ENCODE results near the gene THSD8. TPM values are rescaled to one million over a fixed set of nuclear protein-coding genes. Genes with fewer than 3 reads are reported as not detected.

Gene THSD8
- total and polyA plus RNA-seq, 2 of the 8 experiments (the other 6 are each of a cell fraction or from before 2014, with no cell fraction given) = 8.2 to 42.3 TPM

DNA sequence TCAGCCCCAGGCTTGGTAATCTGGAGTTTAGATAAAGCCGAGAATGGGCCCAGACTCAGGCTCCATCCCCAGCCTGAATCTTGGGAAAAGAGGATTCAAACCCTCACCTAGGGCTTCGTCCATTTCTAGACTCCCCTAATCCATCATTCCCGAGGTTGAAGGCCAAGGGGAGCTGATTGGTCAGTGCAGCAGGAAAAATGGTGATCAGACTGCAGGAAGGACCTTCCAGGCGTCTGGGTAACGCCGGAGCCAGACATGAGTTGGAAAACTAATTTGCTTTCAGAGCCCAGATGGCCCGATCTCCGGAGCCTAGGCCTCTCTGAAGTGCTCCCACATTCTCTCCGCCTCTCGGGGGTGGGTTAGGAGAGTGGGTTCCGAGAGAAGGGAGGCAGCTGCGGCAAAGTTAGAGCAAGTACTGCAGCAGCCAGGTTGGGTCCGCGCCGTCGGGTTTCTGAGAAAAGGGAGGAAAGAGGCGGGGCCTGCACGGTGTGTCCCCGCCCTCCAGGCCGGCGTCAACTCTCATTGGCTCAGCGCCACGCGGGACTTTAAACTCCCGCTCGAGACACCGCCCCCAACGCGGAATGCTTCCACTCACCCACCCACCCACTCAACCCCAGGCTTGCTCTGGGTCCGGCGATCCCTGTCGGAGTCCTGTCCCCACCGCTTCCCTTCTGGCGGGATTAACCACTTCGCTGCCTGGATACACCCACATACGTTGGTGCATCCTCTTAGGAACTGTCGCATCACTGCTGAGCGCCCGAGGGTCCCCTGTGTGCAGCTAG, 33.3 kb downstream of the THSD8 start (continued):
- TF ChIP-seq, protein P1, sequence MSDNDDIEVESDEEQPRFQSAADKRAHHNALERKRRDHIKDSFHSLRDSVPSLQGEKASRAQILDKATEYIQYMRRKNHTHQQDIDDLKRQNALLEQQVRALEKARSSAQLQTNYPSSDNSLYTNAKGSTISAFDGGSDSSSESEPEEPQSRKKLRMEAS (IDR thresholded peaks at IDR 0.05) = no peak
- TF ChIP-seq POLR2A (IDR thresholded peaks at IDR 0.05; ENCODE audit: control extremely low read depth in 1 of 2, low read depth in 2 of 2, low read length in 2 of 2) = peak in 1 of 2 experiments; percentile 50; a peak in 1 of 3 replicates
- TF ChIP-seq CTBP2 (IDR thresholded peaks at IDR 0.05; ENCODE audit: borderline replicate concordance, insufficient read depth, insufficient read length, low read length) = no peak
- TF ChIP-seq CHD2 (IDR thresholded peaks at IDR 0.05; ENCODE audit: low read length) = no peak
- TF ChIP-seq KDM4A (IDR thresholded peaks at IDR 0.05; ENCODE audit: low read depth, low read length, severe bottlenecking) = no peak
- TF ChIP-seq BACH1 (IDR thresholded peaks at IDR 0.05; ENCODE audit: low read length) = 0 out of 2 replicates have a peak, but pooled peaks have one; percentile 19
- TF ChIP-seq YY1 (IDR thresholded peaks at IDR 0.05; ENCODE audit: low read depth, low read length) = no peak
- no peak for TF ChIP-seq BCL11A (IDR thresholded peaks at IDR 0.05; ENCODE audit: low read depth in 2 of 2, low read length in 2 of 2)
- no peak for TF ChIP-seq SP1 (IDR thresholded peaks at IDR 0.05; ENCODE audit: low read depth, low read length)
- peak; percentile 17 for TF ChIP-seq EZH2 (IDR thresholded peaks at IDR 0.05; ENCODE audit: low read depth, low read length, severe bottlenecking)
- TF ChIP-seq CHD1 (IDR thresholded peaks at IDR 0.05; ENCODE audit: low read depth, low read length) = no peak

Data from H1 (cell line).